VCaP (cell line): ENCODE measurements around the gene GSTM4.
"Not testable (repeated sequence)": the region's sequence is repeated elsewhere in the genome, so short reads cannot be mapped to it uniquely, and the experiment has no call there.

Experiments
- H3K27ac ChIP-seq: fragments of 450-650 bp; 2 replicates; pipeline ENCODE4 v1.5.1; 2017
- TF ChIP-seq, protein P1 (sequence below): fragments of 450-650 bp; conservative IDR thresholded peaks from 2 replicates; pipeline ENCODE4 v1.5.1; 2017; ENCODE audit warnings: mild to moderate bottlenecking, moderate library complexity

The GSTM4 gene

GRCh38 chr1:109654519-109654918, 1.4 kb upstream of the GSTM4 start:
- H3K27ac ChIP-seq = no peak overlapping the region
- TF ChIP-seq, protein P1, sequence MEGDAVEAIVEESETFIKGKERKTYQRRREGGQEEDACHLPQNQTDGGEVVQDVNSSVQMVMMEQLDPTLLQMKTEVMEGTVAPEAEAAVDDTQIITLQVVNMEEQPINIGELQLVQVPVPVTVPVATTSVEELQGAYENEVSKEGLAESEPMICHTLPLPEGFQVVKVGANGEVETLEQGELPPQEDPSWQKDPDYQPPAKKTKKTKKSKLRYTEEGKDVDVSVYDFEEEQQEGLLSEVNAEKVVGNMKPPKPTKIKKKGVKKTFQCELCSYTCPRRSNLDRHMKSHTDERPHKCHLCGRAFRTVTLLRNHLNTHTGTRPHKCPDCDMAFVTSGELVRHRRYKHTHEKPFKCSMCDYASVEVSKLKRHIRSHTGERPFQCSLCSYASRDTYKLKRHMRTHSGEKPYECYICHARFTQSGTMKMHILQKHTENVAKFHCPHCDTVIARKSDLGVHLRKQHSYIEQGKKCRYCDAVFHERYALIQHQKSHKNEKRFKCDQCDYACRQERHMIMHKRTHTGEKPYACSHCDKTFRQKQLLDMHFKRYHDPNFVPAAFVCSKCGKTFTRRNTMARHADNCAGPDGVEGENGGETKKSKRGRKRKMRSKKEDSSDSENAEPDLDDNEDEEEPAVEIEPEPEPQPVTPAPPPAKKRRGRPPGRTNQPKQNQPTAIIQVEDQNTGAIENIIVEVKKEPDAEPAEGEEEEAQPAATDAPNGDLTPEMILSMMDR = no peak

GRCh38 chr1:109657395-109657794, 1.5 kb downstream of the GSTM4 start:
- TF ChIP-seq, protein P1 = no peak
- no peak overlapping the region for H3K27ac ChIP-seq

DNA sequence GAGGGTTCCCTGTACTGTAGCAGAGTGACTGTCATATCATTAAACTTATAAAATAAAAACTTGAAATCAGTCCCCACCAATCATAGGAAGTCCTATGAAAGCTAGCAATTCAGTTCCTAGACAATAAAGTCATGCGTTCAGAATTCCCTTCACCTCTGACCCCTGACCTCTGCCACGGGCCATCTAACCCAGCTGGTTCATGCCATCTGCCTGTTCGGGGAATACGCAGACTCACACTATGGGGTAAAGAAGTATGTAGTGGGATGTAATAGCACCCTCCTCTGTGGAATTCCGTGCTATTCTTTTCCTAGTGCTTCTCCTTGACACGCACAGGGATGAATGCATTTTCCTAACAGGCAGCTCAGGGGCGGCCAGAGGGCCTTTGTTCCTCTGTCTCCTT, 2.1 kb downstream of the GSTM4 start:
- TF ChIP-seq, protein P1 = no peak
- no peak overlapping the region for H3K27ac ChIP-seq

- no peak overlapping the region for H3K27ac ChIP-seq
- TF ChIP-seq, protein P1 = no peak
These were observed 2.7 kb downstream of the GSTM4 start for GRCh38 chr1:109658533-109659042.

- TF ChIP-seq, protein P1 = no peak
- no peak overlapping the region for H3K27ac ChIP-seq
These were observed 3.2 kb downstream of the GSTM4 start for GRCh38 chr1:109659145-109659544.

GRCh38 chr1:109659997-109660690, 4.2 kb downstream of the GSTM4 start:
- no peak overlapping the region for H3K27ac ChIP-seq
- TF ChIP-seq, protein P1 = no peak

- not testable (repeated sequence) for H3K27ac ChIP-seq
These were observed 4.8 kb downstream of the GSTM4 start for GRCh38 chr1:109660691-109661026.

DNA sequence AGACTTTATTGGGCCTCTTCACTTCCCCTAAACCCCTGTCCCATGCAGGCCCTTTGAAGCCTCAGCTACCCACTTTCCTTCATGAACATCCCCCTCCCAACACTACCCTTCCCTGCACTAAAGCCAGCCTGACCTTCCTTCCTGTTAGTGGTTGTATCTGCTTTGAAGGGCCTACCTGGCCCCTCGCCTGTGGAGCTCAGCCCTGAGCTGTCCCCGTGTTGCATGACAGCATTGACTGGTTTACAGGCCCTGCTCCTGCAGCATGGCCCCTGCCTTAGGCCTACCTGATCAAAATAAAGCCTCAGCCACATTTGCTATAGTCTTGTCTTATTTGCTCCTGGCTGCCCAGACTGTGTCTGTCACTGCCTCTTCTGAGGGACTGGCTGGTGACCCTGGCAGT, 5.5 kb downstream of the GSTM4 start:
- no peak overlapping the region for H3K27ac ChIP-seq
- TF ChIP-seq, protein P1 = no peak
